ENCODE results near the gene YBX2. TPM values are rescaled to one million over a fixed set of nuclear protein-coding genes. Genes with fewer than 3 reads are reported as not detected.
A peak's percentile ranks its signal among the peaks of the same experiment; 100 is the strongest.

Gene YBX2
- polyA plus RNA-seq, 5 donors, result 1.2 to 2.4 (median 1.4) TPM

GRCh38 chr17:7323731-7324437 lies 29.4 kb upstream of the YBX2 start:
- DNase-seq, result no peak

GRCh38 chr17:7322520-7323194 lies 28.2 kb upstream of the YBX2 start:
- no peak for DNase-seq

GRCh38 chr17:7321466-7321865 lies 27.0 kb upstream of the YBX2 start:
- no peak for DNase-seq

GRCh38 chr17:7318121-7318860 lies 23.9 kb upstream of the YBX2 start:
- no peak for DNase-seq

GRCh38 chr17:7317161-7317803 lies 22.8 kb upstream of the YBX2 start:
- no peak for DNase-seq

GRCh38 chr17:7315570-7316235 lies 21.3 kb upstream of the YBX2 start:
- DNase-seq, result no peak

- DNase-seq, result peak; percentile 83 to 85
These were observed 20.5 kb upstream of the YBX2 start, which contains the start of gene GPS2 for GRCh38 chr17:7314719-7315569. GPS2 (minus strand) TSS chr17:7315360; CDS start chr17:7315052, 308 bp downstream.

GRCh38 chr17:7313890-7314718 lies 19.7 kb upstream of the YBX2 start:
- no peak for DNase-seq

GRCh38 chr17:7313088-7313889 lies 18.9 kb upstream of the YBX2 start:
- DNase-seq, result no peak

- DNase-seq, result no peak
These were observed 18.1 kb upstream of the YBX2 start for GRCh38 chr17:7312432-7313087.

GRCh38 chr17:7311110-7311705 lies 16.8 kb upstream of the YBX2 start:
- DNase-seq, result no peak

- no peak for DNase-seq
These were observed 15.2 kb upstream of the YBX2 start for GRCh38 chr17:7309628-7310027.

GRCh38 chr17:7308625-7309433 lies 14.4 kb upstream of the YBX2 start:
- DNase-seq, result peak; percentile 56 to 63

- DNase-seq, result peak; percentile 15 to 25
These were observed 13.5 kb upstream of the YBX2 start for GRCh38 chr17:7307686-7308624.

- DNase-seq, result peak; percentile 100
These were observed 12.7 kb upstream of the YBX2 start, which contains the start of gene EIF5A for GRCh38 chr17:7306911-7307685. EIF5A (plus strand) TSS chr17:7307628; CDS start chr17:7309636, 2,008 bp downstream.

Measured in right lung (tissue), 5 donors.